Measurements from ENCODE around the gene NCAPD2.

The NCAPD2 gene

GRCh38 chr12:6539707-6540134, 45.8 kb downstream of the NCAPD2 start:
- no peak for DNase-seq

GRCh38 chr12:6540181-6540877, 46.4 kb downstream of the NCAPD2 start:
- in situ Hi-C loops (cut with HindIII; ENCODE audit: low pct_ligation_motif_present, low pct_unique_long_range_greater_than_20kb, low sequenced_read_pairs) = no loop called here

More at GRCh38 chr12:6539707-6540134, 45.8 kb downstream of the NCAPD2 start:
- in situ Hi-C loops (cut with HindIII; ENCODE audit: low pct_ligation_motif_present, low pct_unique_long_range_greater_than_20kb, low sequenced_read_pairs) = no loop called here

GRCh38 chr12:6541371-6542165, 47.7 kb downstream of the NCAPD2 start:
- in situ Hi-C loops (cut with HindIII; ENCODE audit: low pct_ligation_motif_present, low pct_unique_long_range_greater_than_20kb, low sequenced_read_pairs) = no loop called here
- DNase-seq = no peak

More at GRCh38 chr12:6540181-6540877, 46.4 kb downstream of the NCAPD2 start:
- DNase-seq = peak; percentile 97

- in situ Hi-C loops (cut with HindIII; ENCODE audit: low pct_ligation_motif_present, low pct_unique_long_range_greater_than_20kb, low sequenced_read_pairs) = no loop called here
- no peak for DNase-seq
Measured at GRCh38 chr12:6542209-6543009, 48.5 kb downstream of the NCAPD2 start.

- no peak for DNase-seq
- in situ Hi-C loops (cut with HindIII; ENCODE audit: low pct_ligation_motif_present, low pct_unique_long_range_greater_than_20kb, low sequenced_read_pairs) = no loop called here
Measured at GRCh38 chr12:6546016-6546415, 52.1 kb downstream of the NCAPD2 start.

- no peak for DNase-seq
- in situ Hi-C loops (cut with HindIII; ENCODE audit: low pct_ligation_motif_present, low pct_unique_long_range_greater_than_20kb, low sequenced_read_pairs) = no loop called here
Measured at GRCh38 chr12:6547566-6547965, 53.7 kb downstream of the NCAPD2 start.

GRCh38 chr12:6547987-6548386, 54.1 kb downstream of the NCAPD2 start:
- in situ Hi-C loops (cut with HindIII; ENCODE audit: low pct_ligation_motif_present, low pct_unique_long_range_greater_than_20kb, low sequenced_read_pairs) = no loop called here
- DNase-seq = peak; percentile 85

GRCh38 chr12:6548556-6548955, 54.7 kb downstream of the NCAPD2 start:
- DNase-seq = no peak
- in situ Hi-C loops (cut with HindIII; ENCODE audit: low pct_ligation_motif_present, low pct_unique_long_range_greater_than_20kb, low sequenced_read_pairs) = no loop called here

GRCh38 chr12:6548966-6549683, 55.2 kb downstream of the NCAPD2 start:
- peak; percentile 33 for DNase-seq
- in situ Hi-C loops (cut with HindIII; ENCODE audit: low pct_ligation_motif_present, low pct_unique_long_range_greater_than_20kb, low sequenced_read_pairs) = no loop called here

- in situ Hi-C loops (cut with HindIII; ENCODE audit: low pct_ligation_motif_present, low pct_unique_long_range_greater_than_20kb, low sequenced_read_pairs) = no loop called here
- no peak for DNase-seq
Measured at GRCh38 chr12:6549684-6550151, 55.8 kb downstream of the NCAPD2 start.

GRCh38 chr12:6550294-6551062, 56.6 kb downstream of the NCAPD2 start:
- in situ Hi-C loops (cut with HindIII; ENCODE audit: low pct_ligation_motif_present, low pct_unique_long_range_greater_than_20kb, low sequenced_read_pairs) = no loop called here
- DNase-seq = no peak

- in situ Hi-C loops (cut with HindIII; ENCODE audit: low pct_ligation_motif_present, low pct_unique_long_range_greater_than_20kb, low sequenced_read_pairs) = no loop called here
Measured at GRCh38 chr12:6551063-6551461, 57.2 kb downstream of the NCAPD2 start.

GRCh38 chr12:6551496-6552139, 57.7 kb downstream of the NCAPD2 start:
- no peak for DNase-seq
- in situ Hi-C loops (cut with HindIII; ENCODE audit: low pct_ligation_motif_present, low pct_unique_long_range_greater_than_20kb, low sequenced_read_pairs) = no loop called here

More at GRCh38 chr12:6551063-6551461, 57.2 kb downstream of the NCAPD2 start:
- no peak for DNase-seq

GRCh38 chr12:6552140-6552551, 58.2 kb downstream of the NCAPD2 start:
- in situ Hi-C loops (cut with HindIII; ENCODE audit: low pct_ligation_motif_present, low pct_unique_long_range_greater_than_20kb, low sequenced_read_pairs) = no loop called here
- no peak for DNase-seq

GRCh38 chr12:6553051-6553868, 59.4 kb downstream of the NCAPD2 start:
- peak; percentile 35 for DNase-seq
- in situ Hi-C loops (cut with HindIII; ENCODE audit: low pct_ligation_motif_present, low pct_unique_long_range_greater_than_20kb, low sequenced_read_pairs) = no loop called here
